Measurements from ENCODE around the gene SMIM35.

The SMIM35 gene

DNA sequence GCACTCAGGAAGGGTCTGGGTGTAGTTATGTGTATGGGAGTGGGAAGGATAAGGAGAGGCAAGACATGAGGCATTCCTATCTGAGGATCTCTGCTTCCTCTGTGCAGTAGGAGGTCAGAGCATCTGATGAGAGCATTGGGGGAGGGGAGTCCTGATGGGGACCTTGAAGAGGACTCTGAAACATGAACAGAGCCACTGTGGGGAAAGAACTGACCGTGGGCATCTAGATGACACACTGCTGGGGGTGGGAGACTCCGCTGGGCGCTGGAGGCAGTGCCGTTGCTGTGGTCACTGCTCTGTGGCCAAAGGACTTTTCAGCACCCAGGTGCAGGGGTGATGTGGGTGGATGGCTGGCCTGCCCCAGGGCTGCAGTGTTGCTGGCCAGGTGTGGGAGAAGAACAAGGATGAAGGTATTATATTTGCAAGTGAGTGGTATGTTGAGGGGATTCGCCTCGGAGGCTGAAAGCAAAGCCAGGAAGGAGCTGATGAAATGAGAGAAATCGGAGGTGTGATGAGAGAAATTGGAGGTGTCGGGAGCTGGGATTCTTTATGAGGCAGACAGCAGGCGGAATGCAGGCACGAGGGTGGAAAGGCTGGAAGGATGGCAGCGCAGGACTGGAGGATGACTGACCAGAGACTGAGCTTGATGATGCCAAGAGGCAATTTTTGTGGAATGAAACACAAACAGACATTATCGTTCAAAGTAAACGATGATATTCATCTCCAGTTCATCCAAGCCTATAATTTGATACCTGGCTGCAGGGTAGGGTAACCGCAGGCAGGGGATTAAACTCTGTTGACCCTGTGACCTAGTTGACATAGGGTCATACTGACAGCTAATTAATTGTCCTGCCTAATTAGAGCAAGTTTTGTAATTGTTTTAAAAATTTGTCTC is 29.3 kb downstream of the SMIM35 start:
- DNase-seq (ENCODE audit: low spot score): no peak

- no peak for DNase-seq (ENCODE audit: low spot score)
Measured at GRCh38 chr11:118056806-118057205, 30.0 kb downstream of the SMIM35 start.

DNA sequence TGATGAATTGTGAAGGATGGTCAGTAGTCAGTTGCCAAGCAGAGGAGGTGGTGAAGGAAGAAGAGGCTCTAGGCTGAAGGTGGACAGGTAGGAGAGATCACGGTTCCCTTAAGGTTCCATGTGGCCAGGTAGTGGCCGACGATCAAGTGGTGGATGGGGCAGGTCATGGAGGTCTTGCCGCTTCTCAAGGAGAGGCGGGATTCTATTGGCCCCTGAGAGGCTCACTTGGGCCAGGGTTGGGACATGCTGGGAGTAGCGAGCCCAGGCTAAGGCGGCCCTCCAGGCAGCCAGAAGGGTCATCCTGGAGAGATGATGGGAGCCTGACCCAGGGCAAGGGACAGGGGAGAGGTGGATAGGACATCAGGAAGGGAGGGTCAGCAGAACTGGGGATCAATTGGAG is 30.8 kb downstream of the SMIM35 start:
- DNase-seq (ENCODE audit: low spot score): no peak

DNA sequence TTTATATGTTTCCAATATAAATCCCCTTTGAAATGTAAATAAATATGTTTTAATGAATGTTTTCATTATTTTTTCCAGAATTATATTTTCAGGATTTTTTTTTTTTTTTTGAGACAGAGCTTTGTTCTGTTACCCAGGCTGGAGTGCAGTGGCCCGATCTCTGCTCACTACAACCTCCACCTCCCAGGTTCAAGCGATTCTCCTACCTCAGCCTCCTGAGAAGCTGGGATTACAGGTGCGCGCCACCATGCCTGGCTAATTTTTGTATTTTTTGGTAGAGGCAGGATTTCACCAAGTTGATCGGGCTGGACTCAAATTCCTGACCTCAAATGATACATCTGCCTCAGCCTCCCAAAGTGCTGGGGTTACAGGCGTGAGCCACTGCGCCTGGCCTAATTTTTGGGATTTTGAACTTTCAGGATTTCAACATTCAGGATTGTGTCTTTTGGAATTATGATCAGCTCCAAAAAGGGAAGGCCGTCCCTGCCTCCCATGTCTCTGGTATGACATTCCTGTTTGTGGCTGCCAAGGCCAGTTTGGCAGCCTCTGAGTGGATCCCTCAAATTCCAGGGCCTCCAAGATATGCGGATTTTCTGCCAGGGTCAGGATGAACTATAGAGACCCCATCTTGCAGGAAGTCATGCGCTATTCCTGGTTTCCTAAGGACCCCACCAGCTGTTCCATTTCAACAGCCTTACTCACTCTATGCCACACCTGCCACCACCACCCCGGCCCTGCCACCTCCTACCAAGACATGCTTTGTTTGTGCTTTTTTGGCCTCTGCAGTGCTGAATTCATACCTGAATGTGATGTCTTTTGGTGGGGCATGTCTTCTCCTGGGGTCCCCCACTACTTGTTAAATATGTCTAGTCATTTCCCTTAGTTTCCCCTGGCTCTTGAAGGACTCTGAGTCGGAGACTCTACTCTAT is 31.8 kb downstream of the SMIM35 start:
- DNase-seq (ENCODE audit: low spot score): no peak

GRCh38 chr11:118052581-118053206 is 34.1 kb downstream of the SMIM35 start:
- DNase-seq (ENCODE audit: low spot score): no peak

DNA sequence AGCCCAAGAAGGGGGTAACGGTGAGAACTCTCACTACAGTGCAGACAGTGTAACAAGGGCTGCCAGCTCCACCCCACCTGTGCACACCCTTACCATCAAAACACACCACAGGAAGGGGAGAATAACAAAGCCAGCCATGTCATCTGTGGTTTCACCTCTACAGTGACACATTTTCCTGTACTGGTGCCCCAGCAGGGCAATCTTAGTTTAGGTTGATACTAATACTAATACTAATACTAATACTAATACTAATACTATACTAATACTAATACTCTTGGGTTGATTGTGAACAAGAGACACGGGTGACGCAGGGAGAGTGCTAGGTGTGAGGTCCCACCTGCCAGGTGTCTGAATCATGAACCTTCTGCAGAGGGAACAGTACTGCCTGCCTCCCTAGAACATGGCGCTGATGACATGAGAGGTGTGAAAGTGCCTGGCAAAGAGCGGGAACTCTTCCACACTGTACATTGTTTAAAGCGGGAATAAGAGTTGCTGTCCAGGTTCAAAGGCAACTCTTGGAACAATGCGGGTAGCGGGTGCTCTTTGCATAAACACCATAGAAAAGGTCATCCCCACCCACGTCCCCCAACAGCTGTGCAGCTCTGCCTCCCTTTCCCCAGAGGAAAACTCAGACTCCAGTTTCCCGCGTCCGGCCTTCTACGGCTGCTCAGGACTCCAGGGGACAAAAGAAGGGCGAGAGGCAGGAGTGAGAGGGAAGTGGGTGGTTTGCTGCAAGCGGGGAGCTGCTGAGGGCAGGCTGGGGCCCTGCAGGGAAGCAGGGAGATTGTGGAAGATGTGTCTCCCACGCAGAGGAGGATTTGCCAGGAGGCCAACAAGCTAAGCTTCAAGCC is 34.9 kb downstream of the SMIM35 start:
- no peak for DNase-seq (ENCODE audit: low spot score)

- no peak for DNase-seq (ENCODE audit: low spot score)
Measured at GRCh38 chr11:118051136-118051610, 35.6 kb downstream of the SMIM35 start.

- DNase-seq (ENCODE audit: low spot score): no peak
Measured at GRCh38 chr11:118050208-118050891, 36.4 kb downstream of the SMIM35 start.

DNA sequence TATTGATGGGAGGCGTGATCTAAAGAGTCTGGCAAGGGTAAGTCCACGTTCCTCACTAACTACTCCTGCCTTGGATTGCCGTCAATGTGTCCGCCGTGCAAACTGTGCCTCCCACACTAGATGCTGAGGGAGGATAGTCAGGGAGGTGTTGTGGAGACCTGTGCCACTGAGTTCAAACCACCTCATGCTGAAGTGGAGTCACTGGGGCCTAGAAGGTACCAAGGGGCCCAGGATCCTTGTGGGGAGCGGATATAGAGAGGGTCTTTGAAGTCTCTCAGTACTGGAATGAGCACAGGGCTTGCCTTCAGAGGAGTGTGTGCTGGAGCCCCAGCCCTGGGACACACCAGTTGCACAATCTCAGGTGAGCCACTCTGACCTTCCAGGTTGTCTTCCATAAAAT is 37.0 kb downstream of the SMIM35 start:
- no peak for DNase-seq (ENCODE audit: low spot score)

- DNase-seq (ENCODE audit: low spot score): no peak
Measured at GRCh38 chr11:118048472-118049370, 38.0 kb downstream of the SMIM35 start.

GRCh38 chr11:118047749-118048148 is 39.0 kb downstream of the SMIM35 start:
- no peak for DNase-seq (ENCODE audit: low spot score)

GRCh38 chr11:118046964-118047700 is 39.6 kb downstream of the SMIM35 start:
- no peak for DNase-seq (ENCODE audit: low spot score)

DNA sequence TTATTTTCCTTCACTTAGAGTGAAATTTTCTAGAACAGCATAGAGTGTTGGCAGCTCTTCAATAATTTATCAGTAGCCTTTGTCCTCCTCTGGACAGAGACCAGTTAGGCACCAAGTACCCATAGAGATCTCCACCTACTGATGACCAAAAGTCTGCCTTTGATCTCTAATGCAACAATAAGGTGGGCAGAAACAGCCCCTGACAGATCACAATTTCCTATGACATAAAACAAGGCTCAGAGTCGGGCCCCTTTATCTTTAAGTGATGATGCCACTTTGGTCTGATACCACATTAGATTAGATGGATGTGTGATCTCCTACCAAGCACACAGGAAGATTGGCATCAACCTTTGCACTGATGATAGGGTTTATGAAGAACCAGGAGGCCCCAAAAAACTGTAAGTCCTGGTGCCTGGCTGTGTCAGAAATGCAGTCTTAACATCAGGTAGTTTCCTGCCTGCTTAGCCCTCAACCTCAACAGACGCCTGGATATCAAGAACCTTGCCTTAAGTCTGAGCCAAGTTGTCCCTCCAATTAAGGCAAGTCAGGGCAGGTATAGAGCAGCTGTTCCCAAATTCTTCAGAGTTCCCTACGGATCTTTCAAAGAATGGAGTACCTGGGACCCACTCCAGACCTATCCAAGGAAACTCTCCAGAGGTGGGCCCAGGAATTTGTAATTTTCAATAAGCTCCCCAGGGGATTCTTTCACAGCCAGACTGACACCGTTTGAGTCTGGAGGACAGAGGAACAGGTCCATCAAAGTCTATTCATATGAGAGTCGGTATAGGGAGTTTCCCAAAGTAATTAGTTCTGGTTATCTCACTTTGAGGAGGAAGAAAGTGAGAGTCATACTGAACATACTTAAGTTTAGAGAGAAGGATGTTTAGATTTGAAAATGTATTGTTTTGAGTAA is 40.5 kb downstream of the SMIM35 start:
- no peak for DNase-seq (ENCODE audit: low spot score)

DNA sequence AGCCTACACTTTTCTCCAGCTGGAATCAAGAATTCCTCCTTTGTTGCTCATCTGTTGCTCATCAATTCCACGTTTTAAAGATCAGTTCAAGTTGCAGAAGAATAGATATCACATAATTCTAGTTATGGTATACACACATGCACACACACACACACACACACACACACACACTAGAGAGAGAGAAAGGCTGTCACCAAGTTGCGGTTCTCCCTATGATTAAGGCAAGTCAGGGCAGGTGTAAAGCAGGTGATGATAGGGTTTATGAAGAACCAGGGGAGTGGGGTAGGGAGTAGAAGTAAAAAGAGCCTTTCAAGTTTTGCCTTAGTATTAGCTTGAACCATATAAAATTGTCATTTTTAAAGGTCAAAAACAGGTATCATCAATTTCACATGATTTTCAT is 41.6 kb downstream of the SMIM35 start:
- no peak for DNase-seq (ENCODE audit: low spot score)

DNA sequence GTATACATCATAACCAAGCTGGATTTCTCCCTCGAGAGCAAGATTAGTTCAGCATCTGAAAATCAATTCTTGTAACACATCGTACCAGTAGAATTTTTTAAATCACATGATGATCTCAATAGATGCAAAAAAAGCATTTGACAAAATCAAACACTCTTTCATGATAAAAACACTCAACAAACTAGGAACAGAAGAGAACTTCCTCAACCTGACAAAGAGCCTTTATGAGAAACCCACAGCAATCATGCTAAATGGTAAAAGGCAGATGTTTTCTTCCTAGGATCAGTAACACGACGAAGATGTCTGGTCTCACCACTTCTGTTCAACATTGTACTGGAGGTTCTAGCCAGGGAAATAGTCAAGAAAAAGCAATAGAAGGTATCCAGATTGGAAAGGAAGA is 44.0 kb downstream of the SMIM35 start:
- DNase-seq (ENCODE audit: low spot score): no peak

- no peak for DNase-seq (ENCODE audit: low spot score)
Measured at GRCh38 chr11:118042141-118042540, 44.6 kb downstream of the SMIM35 start.

DNA sequence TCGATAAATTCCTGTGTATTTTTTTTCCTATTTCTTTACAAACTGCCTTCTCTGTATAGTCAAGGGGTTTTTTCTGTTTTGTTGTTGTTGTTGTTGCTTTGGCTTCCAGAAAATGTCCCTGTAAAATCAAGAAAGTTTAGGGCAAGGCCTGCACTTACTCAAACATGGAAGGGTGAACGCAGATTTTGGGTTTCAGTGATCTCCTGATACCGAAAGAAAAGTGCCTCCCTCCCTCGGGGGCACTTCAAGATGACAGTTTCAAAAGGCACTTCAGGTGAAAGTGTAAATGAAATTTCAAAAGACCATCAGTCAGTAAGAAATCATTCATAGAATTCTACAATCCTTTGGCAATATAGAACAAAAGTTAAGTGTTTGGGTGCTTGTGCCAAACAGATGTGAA is 53.3 kb downstream of the SMIM35 start:
- no peak for DNase-seq (ENCODE audit: low spot score)

GRCh38 chr11:118028626-118029025 is 58.1 kb downstream of the SMIM35 start:
- DNase-seq (ENCODE audit: low spot score): no peak
